ACC112 (cell line): ENCODE measurements around the gene ZNF616.
A peak's percentile ranks its signal among the peaks of the same experiment; 100 is the strongest.

Experiments used
- H2AFZ ChIP-seq: fragments of 200-600 bp; sonication (generic); one replicate; pipeline ENCODE4 v1.6.0; 2017; ENCODE audit warnings: antibody characterized with exemption, low read length; ENCODE audit not compliant: unreplicated experiment
- H3K27ac ChIP-seq: fragments of 200-600 bp; sonication (generic); 2 replicates; pipeline ENCODE4 v1.5.1; 2014; ENCODE audit warnings: low read depth, mild to moderate bottlenecking, antibody characterized with exemption, low read length, moderate library complexity
- H3K27me3 ChIP-seq: fragments of 200-600 bp; sonication (generic); 2 replicates; pipeline ENCODE4 v1.6.1; 2014; ENCODE audit warnings: mild to moderate bottlenecking, antibody characterized with exemption, low read length, moderate library complexity, mixed read lengths; ENCODE audit not compliant: insufficient read depth
- H3K36me3 ChIP-seq: fragments of 200-600 bp; sonication (generic); 2 replicates; pipeline ENCODE4 v1.6.1; 2016; ENCODE audit warnings: mild to moderate bottlenecking, antibody characterized with exemption, low read length, moderate library complexity, mixed read lengths; ENCODE audit not compliant: insufficient read depth
- H3K4me1 ChIP-seq: fragments of 200-600 bp; sonication (generic); one replicate; pipeline ENCODE4 v1.6.1; 2016; ENCODE audit warnings: low read length, mixed read lengths; ENCODE audit not compliant: insufficient read depth, unreplicated experiment, control insufficient read depth
- H3K4me3 ChIP-seq: fragments of 200-600 bp; sonication (generic); 2 replicates; pipeline ENCODE4 v1.5.1; 2014; ENCODE audit warnings: mild to moderate bottlenecking, low read depth, low read length
- H3K79me2 ChIP-seq: fragments of 200-600 bp; sonication (generic); one replicate; pipeline ENCODE4 v1.6.0; 2016; ENCODE audit warnings: low read length; ENCODE audit not compliant: control insufficient read depth, unreplicated experiment, insufficient read depth

Gene ZNF616

DNA sequence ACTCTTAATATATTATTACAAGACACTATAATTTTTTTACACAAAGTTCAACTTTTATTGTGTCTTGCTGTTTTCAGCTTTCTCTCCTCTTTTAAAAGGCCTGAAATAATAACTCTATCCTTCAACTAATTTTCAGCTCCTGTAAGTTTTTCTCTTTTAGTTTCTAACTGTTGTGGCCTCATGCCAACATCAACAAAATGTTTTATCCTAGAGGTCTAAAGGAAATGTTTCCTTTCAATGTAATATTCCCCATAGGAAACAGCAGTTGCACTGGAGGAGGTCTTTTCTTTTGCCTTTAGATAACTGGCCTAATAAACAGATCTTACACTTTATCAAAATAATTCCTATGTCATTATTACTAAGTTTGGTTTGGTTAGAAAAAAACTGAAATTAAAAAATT lies 8.5 kb upstream of the ZNF616 start:
- Histone ChIP-seq H3K4me3 (no peak overlapping the region), H3K36me3 (no peaks in the 10 kb centered on the region), H3K27me3 (no peaks in the 10 kb centered on the region), H3K4me1 (no peaks in the 10 kb centered on the region), H3K27ac (no peak overlapping the region), H3K79me2 (no peaks in the 10 kb centered on the region), H2AFZ (no peak overlapping the region)

DNA sequence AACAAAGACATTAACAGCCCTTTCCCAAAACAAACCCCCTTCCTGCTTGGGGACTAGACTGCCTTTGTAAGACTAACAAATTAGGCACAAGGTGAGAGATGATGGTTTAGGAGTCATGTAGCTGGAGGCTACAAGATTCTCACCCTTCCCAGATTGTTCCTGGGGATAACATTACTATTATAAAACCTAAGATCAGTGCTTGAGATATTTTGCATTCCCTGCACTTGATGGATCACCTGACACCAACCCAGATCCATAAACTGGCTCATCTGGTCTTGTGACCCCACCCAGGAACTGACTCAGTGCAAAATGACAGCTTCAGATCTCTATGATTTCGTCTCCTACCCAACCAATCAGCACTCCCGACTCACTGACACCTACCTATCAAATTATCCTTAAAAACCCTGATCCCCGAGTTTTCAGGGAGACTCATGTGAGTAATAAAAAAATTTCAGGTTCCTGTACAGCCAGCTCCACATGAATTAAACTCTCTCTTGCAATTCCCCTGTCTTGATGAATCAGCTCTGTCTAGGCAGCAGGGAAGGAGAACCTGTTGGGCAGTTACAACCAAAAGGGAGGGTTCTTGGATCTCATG lies 2.4 kb upstream of the ZNF616 start:
- Histone ChIP-seq H3K27me3 (no peaks in the 10 kb centered on the region), H3K4me3 (no peak overlapping the region), H3K27ac (no peak overlapping the region), H3K79me2 (peaks cover 14% of the 10 kb centered on the region), H2AFZ (no peak overlapping the region), H3K4me1 (peaks cover 4% of the 10 kb centered on the region), H3K36me3 (0 out of 2 replicates have a peak, but pooled peaks cover 3% of the 10 kb centered on the region)

DNA sequence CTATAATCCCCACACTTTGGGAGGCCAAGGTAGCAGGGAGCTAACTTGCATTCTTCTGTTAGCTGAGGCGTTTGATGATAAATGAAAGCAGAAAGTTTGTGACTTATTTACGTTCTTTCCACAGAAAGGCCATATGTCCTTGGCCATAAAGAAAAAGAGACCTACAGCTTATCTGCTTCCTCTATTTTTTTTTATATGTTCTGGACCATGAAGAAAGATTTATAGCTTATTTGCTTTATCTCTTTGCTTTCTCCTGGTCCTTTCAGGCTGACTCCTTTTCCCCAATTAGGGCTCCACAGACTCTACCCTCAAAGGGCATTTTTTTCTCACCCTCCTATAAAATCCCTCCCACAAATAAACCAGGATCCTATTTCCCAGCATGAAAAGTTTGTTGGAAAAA lies 1.5 kb upstream of the ZNF616 start:
- H3K79me2 ChIP-seq, result peaks cover 20% of the 10 kb centered on the region
- no peak overlapping the region for H3K27ac ChIP-seq
- H3K27me3 ChIP-seq, result no peaks in the 10 kb centered on the region
- no peak overlapping the region for H2AFZ ChIP-seq
- peaks cover 4% of the 10 kb centered on the region for H3K4me1 ChIP-seq
- H3K36me3 ChIP-seq, result 0 out of 2 replicates have a peak, but pooled peaks cover 3% of the 10 kb centered on the region
- H3K4me3 ChIP-seq, result no peak overlapping the region

DNA sequence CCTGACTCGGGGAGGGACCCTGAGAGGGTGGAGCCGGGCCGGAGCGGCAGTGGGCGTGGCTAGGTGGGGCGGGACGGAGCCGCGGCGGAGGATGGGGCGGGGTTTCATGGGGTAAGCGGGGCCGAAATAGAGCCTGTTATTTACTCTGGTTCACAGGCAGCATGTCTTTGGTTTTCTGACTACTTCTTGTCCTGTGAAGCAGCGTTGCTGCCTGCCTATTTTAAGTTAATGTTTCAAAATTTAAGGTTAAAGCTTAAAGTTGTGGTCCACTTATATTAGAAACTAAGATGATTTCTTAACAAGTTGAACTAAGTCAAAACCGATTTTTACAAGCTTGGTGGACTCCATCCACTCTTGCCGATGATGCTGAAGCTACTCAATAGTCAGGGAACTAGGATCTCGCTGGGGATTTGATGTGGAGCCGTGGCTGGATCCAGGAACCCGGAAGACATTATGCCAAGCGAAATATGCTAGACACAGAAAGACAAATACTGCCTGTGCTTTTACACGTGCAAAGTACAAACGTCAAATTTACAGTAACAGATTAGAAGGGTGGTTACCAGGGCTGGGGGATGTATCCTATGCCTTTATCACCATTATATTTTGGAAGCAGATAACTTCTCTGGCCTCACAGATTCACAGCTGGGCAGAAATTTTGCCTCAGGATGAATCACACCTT lies 433 bp upstream of the ZNF616 start:
- Histone ChIP-seq H3K4me3 (peak overlapping the region; percentile 99), H3K27ac (0 out of 2 replicates have a peak overlapping the region, but pooled peaks have one; percentile 33)

DNA sequence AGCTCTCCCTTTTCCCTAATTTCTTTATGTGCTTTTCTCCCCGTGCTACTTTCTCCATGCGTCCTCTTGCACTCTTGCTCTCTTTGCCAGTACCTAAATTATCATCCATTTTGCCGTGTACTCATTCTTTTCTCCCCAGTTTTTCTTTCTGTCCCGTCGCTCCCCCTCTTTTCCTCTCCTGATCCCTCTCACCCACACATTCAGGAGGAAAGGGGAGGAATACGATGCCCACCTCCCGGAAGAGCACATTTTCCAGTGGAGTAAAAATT lies 821 bp downstream of the ZNF616 start:
- peak overlapping the region; percentile 99 for H3K4me3 ChIP-seq
- H3K27me3 ChIP-seq, result no peaks in the 10 kb centered on the region
- peaks cover 32% of the 10 kb centered on the region for H3K79me2 ChIP-seq
- peak overlapping the region; percentile 84 for H3K27ac ChIP-seq
- H2AFZ ChIP-seq, result peak overlapping the region; percentile 41
- H3K4me1 ChIP-seq, result peaks cover 4% of the 10 kb centered on the region
- peaks cover 12% of the 10 kb centered on the region; the same call in 1 of the 2 replicates for H3K36me3 ChIP-seq

More for the DNA sequence above, 433 bp upstream of the ZNF616 start:
- Histone ChIP-seq H3K27me3 (no peaks in the 10 kb centered on the region), H3K36me3 (0 out of 2 replicates have a peak, but pooled peaks cover 3% of the 10 kb centered on the region), H3K4me1 (peaks cover 4% of the 10 kb centered on the region), H3K79me2 (peaks cover 26% of the 10 kb centered on the region), H2AFZ (peak overlapping the region; percentile 93)

DNA sequence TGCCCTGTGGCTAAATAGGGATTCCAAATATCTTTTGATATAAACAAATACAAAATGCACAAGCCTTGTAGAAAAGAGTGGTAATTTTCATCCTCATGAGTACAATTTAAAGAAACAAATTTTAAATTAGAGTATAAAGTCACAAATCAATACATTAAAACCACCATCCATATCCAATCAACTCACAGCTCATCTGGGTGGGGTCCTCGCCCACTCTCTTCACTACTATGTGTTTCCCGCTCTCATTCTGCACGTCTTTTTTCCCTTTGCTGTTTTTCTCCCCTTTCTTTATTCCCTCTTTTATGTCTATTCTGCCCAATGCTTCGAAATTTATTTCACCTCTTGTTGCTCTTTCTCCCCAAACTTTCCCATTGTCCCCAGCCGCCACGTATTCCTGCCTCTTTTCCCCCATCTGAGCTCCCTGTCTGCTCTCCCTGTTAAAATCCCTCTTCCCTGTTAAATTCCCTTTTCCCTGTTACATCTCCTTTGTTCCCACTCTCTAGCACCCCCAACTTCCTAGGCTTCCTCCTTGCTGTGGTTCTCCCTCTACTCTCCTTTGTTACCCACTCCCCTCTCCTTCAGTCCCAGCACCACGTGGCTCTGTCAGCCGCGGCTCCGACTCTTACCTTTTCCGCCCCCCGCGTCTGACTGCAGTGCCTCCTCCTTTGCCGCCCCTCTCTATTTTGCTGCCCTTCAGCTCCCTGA lies 1.3 kb downstream of the ZNF616 start:
- H3K79me2 ChIP-seq, result peaks cover 32% of the 10 kb centered on the region

DNA sequence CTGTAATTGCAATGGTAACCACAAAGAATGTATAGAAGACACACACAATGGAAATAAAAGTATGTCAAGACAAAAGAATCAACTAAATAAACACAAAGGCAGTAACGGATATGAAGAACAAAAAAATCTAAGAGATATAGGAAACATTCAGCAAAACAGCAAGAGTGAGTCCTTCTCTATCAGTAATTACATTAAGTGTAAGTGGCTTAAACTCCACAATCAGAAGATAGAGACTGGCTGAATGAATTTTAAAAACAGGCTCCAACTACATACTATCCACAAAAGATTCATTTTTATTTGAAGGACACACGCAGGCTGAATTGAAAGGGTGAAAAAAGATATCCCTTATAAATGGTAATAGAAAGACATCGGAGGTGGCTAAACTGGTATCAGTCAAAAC lies 19.5 kb downstream of the ZNF616 start:
- no peak overlapping the region for H3K27ac ChIP-seq
- H3K79me2 ChIP-seq, result no peaks in the 10 kb centered on the region
- peaks cover 95% of the 10 kb centered on the region for H3K36me3 ChIP-seq
- no peak overlapping the region for H2AFZ ChIP-seq
- no peaks in the 10 kb centered on the region for H3K4me1 ChIP-seq
- H3K27me3 ChIP-seq, result no peaks in the 10 kb centered on the region
- no peak overlapping the region for H3K4me3 ChIP-seq

More for the DNA sequence above, 1.3 kb downstream of the ZNF616 start:
- H3K36me3 ChIP-seq, result peaks cover 12% of the 10 kb centered on the region; the same call in 1 of the 2 replicates
- peak overlapping the region; percentile 99 for H3K4me3 ChIP-seq
- H3K27me3 ChIP-seq, result no peaks in the 10 kb centered on the region
- H3K27ac ChIP-seq, result peak overlapping the region; percentile 84; the same call in 1 of the 2 replicates
- H3K4me1 ChIP-seq, result peaks cover 4% of the 10 kb centered on the region
- peak overlapping the region; percentile 41 for H2AFZ ChIP-seq

DNA sequence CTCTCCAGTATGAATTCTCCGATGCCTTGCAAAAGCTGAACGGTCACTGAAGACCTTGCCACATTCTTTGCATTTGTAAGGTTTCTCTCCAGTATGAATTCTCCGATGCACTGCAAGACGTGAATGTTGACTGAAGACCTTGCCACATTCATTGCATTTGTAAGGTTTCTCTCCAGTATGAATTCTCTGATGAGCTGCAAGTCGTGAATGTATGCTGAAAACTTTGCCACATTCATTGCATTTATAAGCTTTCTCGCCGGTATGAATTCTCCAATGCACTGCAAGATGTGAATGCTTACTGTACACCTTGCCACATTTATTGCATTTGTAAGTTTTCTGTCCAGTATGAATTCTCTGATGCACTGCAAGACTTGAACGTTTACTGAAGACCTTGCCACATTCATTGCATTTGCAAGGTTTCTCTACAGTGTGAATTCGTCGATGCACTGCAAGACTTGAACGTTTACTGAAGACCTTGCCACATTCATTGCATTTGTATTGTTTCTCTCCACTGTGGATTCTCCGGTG lies 24.1 kb downstream of the ZNF616 start:
- Histone ChIP-seq H2AFZ (no peak overlapping the region), H3K4me3 (no peak overlapping the region), H3K79me2 (no peaks in the 10 kb centered on the region), H3K27ac (no peak overlapping the region), H3K36me3 (peaks cover 71% of the 10 kb centered on the region), H3K4me1 (no peaks in the 10 kb centered on the region), H3K27me3 (no peaks in the 10 kb centered on the region)

DNA sequence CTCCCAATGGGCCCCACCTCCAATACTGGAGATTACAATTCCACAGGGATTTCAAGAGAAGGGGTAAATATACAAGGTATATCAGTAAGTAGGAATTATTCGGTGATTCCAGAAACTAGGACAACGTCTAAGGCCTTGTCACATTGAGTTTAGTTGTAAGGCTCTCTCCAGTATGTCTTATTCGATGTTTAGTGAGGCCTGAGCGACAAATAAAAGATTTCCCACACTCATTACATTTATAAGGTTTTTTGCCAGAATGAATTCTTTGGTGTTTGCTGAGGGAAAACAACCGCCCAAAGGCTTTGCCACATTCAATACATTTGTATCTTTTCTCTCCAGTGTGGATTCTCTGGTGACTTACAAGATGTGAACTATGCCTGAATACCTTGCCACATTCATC lies 25.0 kb downstream of the ZNF616 start:
- Histone ChIP-seq H3K36me3 (peaks cover 62% of the 10 kb centered on the region), H2AFZ (no peak overlapping the region)

DNA sequence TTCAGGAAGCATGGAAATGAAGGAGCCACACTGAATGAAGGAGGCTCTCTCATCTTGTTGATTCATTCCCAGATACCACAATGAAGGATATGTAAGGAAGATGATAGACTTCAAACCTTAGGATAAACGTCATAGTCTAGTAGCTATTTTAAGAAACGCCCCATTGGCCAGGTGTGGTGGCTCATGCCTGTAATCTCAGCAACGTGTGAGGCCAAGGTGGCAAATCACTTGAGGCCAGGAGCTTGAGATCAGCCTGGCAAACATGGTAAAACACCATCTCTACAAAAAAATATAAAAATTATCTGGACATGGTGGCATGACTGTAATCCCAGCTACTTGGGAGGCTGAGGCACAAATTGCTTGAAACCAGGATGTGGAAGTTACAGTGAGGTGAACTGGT lies 27.1 kb downstream of the ZNF616 start:
- peaks cover 41% of the 10 kb centered on the region for H3K36me3 ChIP-seq
- H2AFZ ChIP-seq, result no peak overlapping the region
- H3K79me2 ChIP-seq, result no peaks in the 10 kb centered on the region
- no peaks in the 10 kb centered on the region for H3K4me1 ChIP-seq
- no peak overlapping the region for H3K4me3 ChIP-seq
- H3K27me3 ChIP-seq, result no peaks in the 10 kb centered on the region
- no peak overlapping the region for H3K27ac ChIP-seq

More for the DNA sequence above, 25.0 kb downstream of the ZNF616 start:
- H3K4me3 ChIP-seq, result no peak overlapping the region
- no peaks in the 10 kb centered on the region for H3K4me1 ChIP-seq
- no peaks in the 10 kb centered on the region for H3K79me2 ChIP-seq
- no peaks in the 10 kb centered on the region for H3K27me3 ChIP-seq
- H3K27ac ChIP-seq, result no peak overlapping the region
